GM19099 (cell line): ENCODE data around the gene CEACAM18.

ENCODE experiments used
- POLR2A ChIP-seq: IDR thresholded peaks from 3 replicates; pipeline ENCODE4 v1.6.1; 2011; ENCODE audit warnings: low read depth; ENCODE audit not compliant: insufficient read length; ENCODE audit errors: extremely low read depth

Gene CEACAM18

DNA sequence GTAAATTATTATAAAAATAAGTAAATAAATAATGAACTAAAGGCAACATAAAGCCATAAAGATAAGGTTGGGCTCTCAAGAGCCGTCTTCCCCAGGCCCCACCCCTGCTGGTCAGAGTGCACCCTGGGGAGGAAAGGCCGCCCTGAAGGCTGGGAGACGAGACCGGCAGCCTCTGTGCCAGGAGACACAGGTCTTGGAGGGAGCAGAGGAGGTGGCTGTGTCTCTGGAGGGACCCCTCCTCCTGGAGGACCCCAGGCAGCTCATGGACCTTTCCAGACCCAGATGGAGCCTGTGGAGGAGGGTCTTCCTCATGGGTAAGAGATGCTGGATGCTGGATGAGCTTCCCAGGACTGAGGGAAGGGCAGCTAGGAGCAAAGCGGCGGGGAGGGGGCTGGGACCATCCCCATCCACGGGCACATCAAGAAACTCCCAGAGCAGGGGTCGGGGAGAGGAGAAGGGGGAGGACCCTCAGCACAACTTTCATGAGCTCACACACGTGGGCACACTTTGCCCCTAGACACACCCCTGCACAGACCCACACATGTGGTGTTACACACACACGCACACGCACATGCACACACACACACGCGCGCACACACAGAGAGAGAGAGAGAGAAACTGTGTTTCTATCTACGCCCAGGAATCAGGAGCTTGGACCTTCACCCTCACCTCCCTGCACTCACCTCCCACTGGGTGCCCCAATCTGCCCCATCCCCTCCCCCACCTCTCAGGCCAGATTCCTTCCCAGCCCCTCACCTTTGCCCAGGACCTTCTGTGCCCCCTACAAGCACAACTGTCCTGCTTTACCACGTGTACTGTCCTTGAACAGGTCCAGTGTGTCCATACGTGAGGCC, at the start of gene CEACAM18:
Gene CEACAM18 (plus strand): TSS at position 159 of the 854 bp plus-strand sequence.
- TF ChIP-seq POLR2A = no peak

GRCh38 chr19:51430221-51430620, 48.1 kb upstream of the CEACAM18 start:
- no peak for TF ChIP-seq POLR2A

DNA sequence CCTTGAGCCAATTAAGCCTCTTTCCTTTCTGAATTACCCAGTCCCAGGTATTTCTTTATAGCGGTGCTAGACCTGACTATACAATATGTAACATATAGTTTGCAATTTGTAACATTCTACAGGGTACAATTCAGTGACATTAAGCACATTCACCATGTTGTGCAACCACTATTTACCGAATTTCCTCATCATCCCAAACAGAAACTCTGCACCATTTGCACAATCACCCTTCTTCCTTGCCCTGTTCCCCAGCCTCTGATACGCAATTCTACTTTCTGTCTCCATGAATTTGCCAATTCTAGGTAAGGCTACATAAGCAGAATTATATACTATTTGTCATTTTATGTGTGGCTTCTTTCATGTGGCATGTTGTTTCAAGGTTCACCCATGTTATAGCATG, 47.2 kb upstream of the CEACAM18 start:
- TF ChIP-seq POLR2A = no peak

DNA sequence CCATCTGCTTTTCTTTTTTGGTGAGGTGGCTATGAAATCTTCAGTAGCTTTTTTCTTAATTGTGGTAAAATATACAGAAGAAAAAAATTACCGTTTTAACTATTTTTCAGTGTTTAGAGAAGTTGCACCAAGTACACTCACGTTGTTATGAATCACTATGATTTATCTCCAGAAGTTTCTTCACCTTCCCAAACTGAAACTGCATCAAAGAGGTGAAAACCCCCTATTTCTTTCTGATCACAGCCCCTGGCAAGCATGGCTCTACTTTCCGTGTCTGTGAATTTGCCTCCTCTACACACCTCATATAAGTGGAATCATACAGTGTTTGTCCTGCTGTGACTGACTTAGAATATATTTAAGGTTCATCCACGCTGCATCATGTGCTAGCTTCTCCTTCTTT, 45.3 kb upstream of the CEACAM18 start:
- TF ChIP-seq POLR2A = no peak

DNA sequence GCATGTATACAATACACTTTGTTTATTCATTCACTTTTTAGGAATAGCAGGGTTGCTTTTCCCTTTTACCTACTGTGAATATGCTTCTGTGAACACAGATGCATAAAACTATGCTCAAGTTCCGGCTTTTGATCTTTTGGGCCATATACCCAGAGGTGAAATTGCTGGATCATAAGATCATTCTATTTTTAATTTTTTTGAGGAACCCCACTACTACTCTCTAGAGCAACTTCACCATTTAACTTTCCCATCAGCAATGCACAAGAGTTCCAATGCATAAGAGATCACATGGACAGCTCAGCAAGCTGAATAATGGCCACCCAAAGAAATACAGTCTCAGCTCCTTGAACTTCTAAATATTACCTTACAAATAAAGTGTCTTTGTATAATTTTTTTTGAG, 43.9 kb upstream of the CEACAM18 start:
- TF ChIP-seq POLR2A = no peak

DNA sequence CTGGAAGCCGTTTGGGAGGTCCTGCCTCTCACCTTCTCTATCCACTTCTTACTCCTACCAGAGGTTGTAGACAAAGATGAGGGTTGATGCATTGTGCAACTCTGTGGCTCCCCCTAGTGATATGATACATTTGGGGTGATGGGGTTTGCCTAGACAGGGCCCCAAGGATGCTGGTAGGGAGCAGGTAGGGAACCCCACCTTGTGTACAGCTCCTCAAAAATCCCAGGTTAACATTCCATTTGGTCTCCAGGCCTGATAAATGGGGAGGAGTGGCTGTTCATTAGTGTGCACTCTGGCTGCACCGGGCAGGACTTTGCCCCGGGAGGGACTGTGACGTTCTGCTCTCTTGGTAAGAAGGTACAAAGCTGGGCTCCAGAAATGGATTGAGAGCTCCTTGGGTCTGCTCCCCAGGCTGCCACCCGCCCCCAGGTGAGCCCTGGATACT, 39.3 kb upstream of the CEACAM18 start:
- no peak for TF ChIP-seq POLR2A

DNA sequence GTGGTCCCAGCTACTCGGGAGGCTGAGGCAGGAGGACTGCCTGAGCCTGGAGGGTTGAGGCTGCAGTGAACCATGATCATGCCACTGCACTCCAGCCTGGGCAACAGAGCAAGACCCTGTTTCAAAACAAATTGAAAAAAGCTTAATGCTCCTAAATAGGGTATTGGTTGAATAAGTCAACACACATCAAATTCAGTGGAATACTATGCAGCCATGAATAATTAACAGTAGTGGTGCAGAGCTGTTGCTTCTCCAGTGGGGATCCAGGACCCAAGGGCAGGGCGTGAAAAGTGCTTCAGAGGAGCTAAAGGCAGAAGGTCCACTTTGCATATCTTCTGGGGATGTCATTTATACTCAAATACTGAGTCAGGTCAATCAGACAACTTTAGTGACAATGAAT, 38.3 kb upstream of the CEACAM18 start:
- TF ChIP-seq POLR2A = no peak

DNA sequence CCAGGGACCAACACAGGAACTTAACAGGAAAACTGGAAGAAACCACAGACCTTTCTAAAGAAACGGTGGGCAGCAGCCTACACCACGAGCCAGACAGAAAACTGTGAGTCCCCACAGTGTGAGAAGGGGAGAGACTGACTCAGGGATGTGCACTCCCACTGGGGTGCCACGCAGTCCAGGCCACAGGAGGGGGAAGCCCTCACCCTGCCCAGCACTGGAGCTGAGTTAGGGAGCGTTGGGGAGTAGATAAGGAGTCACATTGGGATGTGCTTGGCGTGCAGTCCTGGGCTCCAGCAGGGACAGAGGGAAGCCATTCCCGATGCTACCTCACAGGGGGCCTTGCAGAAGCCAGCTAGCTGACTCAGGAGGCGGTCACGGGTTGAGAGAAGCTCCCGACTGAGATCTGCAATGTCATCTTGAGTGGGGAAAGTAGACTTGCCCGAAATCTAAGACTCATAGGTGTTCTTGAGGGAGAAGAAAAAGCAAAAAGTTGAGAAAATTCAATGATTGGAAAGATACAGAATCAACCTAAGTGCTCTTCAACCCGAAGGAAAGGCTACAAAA, 37.4 kb upstream of the CEACAM18 start:
- no peak for TF ChIP-seq POLR2A

DNA sequence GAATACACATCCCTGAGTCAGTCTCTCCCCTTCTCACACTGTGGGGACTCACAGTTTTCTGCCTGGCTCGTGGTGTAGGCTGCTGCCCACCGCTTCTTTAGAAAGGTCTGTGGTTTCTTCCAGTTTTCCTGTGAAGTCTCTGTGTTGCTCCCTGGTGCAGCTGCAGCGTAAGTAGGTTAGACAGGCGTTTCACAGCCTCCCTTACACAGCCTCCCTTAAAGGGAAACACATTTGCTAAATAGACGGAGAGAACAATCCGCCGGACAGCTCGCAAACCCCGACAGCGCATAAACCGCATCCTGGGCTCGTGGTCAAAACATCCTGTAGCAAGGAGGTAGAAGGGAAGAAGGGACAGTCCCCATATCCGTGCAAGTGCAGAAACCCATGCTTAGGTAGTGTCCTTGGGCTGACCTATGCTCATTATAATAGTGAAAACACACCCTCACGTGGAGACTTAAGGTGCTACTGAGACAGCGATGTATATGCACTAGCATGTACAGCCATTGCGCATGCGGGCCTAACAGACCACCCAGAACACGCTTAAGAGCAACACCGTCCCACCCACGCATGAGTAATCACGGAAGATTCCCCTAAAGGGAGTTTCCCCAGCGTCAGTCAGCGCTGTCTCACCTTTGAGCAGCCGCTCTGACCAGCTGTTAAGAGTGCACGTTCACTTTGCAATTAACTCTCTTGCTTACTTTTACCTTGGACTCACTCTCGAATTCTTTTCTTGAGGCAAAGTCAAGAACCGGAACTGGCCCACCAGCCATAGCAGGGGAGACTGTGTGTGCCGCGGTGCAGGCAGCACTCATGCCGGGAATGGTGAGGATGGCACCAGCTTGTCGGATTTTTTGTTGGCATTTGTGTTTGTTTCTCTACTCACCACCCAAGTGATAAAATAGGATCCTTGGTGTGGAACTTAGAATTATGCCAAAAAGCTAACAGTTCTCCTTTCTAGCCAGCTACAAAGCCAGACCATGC, 36.6 kb upstream of the CEACAM18 start:
- TF ChIP-seq POLR2A = no peak

- no peak for TF ChIP-seq POLR2A
Measured at GRCh38 chr19:51448011-51448410, 30.3 kb upstream of the CEACAM18 start.

DNA sequence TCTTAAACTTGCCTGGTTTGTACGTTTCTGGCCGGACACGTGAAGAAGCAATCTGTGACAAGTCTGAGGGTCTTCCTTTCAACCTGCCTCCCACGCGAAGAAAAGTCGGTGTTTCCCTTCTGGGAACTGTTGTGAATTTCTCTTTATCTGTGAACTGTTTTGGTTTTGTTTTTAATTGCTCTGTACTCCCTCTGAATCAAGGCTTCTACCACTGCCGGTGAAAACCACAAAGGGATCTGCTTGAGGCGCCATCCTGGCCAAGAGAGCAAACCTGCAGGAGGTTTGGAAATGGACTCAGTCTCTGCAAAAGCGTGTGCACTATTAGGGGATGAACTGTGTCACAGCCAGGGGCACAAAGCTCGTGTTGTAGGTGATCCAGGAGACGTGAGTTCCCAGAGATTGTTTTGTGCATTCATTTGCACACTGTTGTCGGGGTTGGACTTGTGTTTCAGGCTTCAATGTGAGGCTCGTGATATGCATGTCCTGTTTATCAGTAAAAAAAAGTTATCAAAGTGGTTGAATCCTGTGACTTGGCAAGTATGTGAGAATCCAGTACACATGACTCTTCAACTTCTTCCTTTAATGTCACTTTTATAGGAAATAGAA, 29.8 kb upstream of the CEACAM18 start:
- TF ChIP-seq POLR2A = no peak

GRCh38 chr19:51450730-51451307, 27.5 kb upstream of the CEACAM18 start:
- no peak for TF ChIP-seq POLR2A

GRCh38 chr19:51456541-51457290, 21.6 kb upstream of the CEACAM18 start:
- TF ChIP-seq POLR2A = no peak

- no peak for TF ChIP-seq POLR2A
Measured at GRCh38 chr19:51457351-51458013, 20.9 kb upstream of the CEACAM18 start.
